Measurements from ENCODE around the gene KDM5B. TPM values are rescaled to one million over a fixed set of nuclear protein-coding genes. Genes with fewer than 3 reads are reported as not detected.
"Not testable (repeated sequence)": the region's sequence is repeated elsewhere in the genome, so short reads cannot be mapped to it uniquely, and the experiment has no call there.

The KDM5B gene
- total and polyA plus RNA-seq, 2 of the 8 experiments (the other 6 are each of a cell fraction or from before 2014, with no cell fraction given) = 73.3 to 210 TPM

DNA sequence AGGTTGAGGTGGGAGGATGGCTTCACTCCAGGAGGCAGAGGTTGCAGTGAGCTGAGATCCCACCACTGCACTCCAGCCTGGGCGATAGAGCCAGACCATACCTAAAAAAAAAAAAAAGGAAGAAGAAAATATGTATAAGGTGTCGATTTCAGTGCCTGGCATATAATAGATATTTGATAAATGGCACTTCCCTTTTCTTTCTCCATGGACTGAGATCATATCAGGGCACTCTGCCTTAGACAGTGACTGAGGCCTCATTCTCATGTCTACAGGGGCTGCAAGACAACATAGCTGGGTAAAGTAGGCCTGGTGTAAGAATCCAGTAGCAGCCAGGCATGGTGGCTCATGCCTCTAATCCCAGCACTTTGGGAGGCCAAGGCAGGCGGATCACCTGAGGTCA is 23.7 kb upstream of the KDM5B start (continued):
- TF ChIP-seq TEAD4 (IDR thresholded peaks at IDR 0.05; ENCODE audit: low read depth, low read length) = no peak

DNA sequence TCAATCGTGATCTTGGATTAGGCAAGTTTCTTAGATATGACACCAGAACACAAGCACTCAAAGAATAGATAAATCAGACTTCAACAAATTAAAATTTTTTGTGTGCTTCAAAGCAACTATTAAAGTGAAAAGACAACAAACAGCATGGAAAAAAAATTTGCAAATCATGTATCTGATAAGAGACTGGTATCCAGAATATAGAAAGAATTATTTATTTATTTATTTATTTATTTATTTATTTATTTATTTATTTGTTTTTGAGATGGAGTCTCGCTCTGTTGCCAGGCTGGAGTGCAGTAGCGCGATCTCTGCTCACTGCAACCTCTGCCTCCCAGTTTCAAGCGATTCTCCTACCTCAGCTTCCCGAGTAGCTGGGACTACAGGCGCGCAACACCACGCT is 21.0 kb upstream of the KDM5B start:
- H2AK5ac ChIP-seq (ENCODE audit: low read depth, low read length); H2BK20ac ChIP-seq (ENCODE audit: low read length); H3K23ac ChIP-seq (ENCODE audit: insufficient read length); H3K23me2 ChIP-seq (ENCODE audit: low read depth, low read length); H3K9me3 ChIP-seq (ENCODE audit: insufficient read depth in 2 of 2, low read depth in 1 of 2, low read length in 1 of 2); H3K4me2 ChIP-seq (ENCODE audit: insufficient read depth in 1 of 2, low read depth in 2 of 2, low read length in 2 of 2); H4K91ac ChIP-seq (replicated peaks; ENCODE audit: insufficient read length, low read length); H2AFZ ChIP-seq (ENCODE audit: low read length); H2BK5ac ChIP-seq (ENCODE audit: low read depth, low read length); H3K4me3 ChIP-seq (ENCODE audit: extremely low read depth in 1 of 4, insufficient read depth in 2 of 4, low read depth in 3 of 4, low read length in 4 of 4); H3K4ac ChIP-seq (replicated peaks; ENCODE audit: insufficient read length, low read depth, low read length); H4K20me1 ChIP-seq (replicated peaks in 1 of 2; ENCODE audit: control insufficient read depth in 1 of 2, insufficient read depth in 2 of 2, low read length in 2 of 2); H4K8ac ChIP-seq (ENCODE audit: extremely low read depth, insufficient read depth, low read length); CTCF ChIA-PET (ENCODE audit: partially characterized antibody); H2BK120ac ChIP-seq (replicated peaks; ENCODE audit: low read depth, low read length); H3K27me3 ChIP-seq (replicated peaks in 1 of 4; ENCODE audit: control insufficient read depth in 3 of 4, extremely low read depth in 1 of 4, insufficient read depth in 3 of 4, low read length in 3 of 4); H3K4me1 ChIP-seq (replicated peaks in 1 of 4; ENCODE audit: control insufficient read depth in 3 of 4, insufficient read depth in 4 of 4, low read length in 3 of 4); H2BK15ac ChIP-seq (ENCODE audit: low read length); H3K27ac ChIP-seq (ENCODE audit: low read depth, low read length); H3K36me3 ChIP-seq (ENCODE audit: control insufficient read depth in 2 of 4, insufficient read depth in 4 of 4, low read length in 3 of 4); H4K5ac ChIP-seq (ENCODE audit: insufficient read length, low read depth, low read length); H3K9ac ChIP-seq (replicated peaks in 1 of 4; ENCODE audit: extremely low read depth in 1 of 4, low read depth in 3 of 4, low read length in 3 of 4); DNase-seq (ENCODE audit: low read depth in 1 of 2, low spot score in 2 of 2); POLR2A ChIA-PET (ENCODE audit: partially characterized antibody); H3K79me2 ChIP-seq (ENCODE audit: control insufficient read depth in 1 of 2, insufficient read depth in 2 of 2, low read length in 2 of 2); H3K14ac ChIP-seq (ENCODE audit: insufficient read length); H3K18ac ChIP-seq (ENCODE audit: extremely low read depth, low read length); H2BK12ac ChIP-seq (ENCODE audit: low read depth, low read length); FAIRE-seq; H3K79me1 ChIP-seq (ENCODE audit: low read depth, low read length); H3K56ac ChIP-seq (replicated peaks; ENCODE audit: insufficient read length, low read depth, low read length): not testable (repeated sequence)
- WGBS, 2 experiments (ENCODE audit: extremely low coverage in 1 of 2, insufficient coverage in 1 of 2, insufficient read length in 1 of 2, insufficient replicate concordance in 2 of 2, low coverage in 1 of 2, low lambda C conversion rate in 2 of 2, missing lambda C conversion rate in 1 of 2) = 96% methylated on average over 9 of the region's 9 CpGs; no CpG with 5 or more reads in 1 of the 2 experiments

Measured in H1 (cell line).